Activated naive CD4-positive, alpha-beta T cell treated with anti-CD3 and anti-CD28 coated beads, Interleukin-2, amount 10 ng/mL, durations not matched to agents 7 days and 5 days (primary cell): ENCODE measurements around the gene LORICRIN.
A peak's percentile ranks its signal among the peaks of the same experiment; 100 is the strongest.

Experiments
- CTCF ChIA-PET: fragments of 350-600 bp; sonication (Branson Sonifier 250); formaldehyde crosslinking; loops from one replicate; lab custom pipeline; 2021; ENCODE audit warnings: antibody characterized with exemption; lab: Charles Lee
- DNase-seq: peaks from one replicate; pipeline ENCODE4 v3.0.0-alpha.2; 2020
- H3K27ac Mint-ChIP-seq: one replicate; pipeline ENCODE4 v1.8.0; 2021; ENCODE audit warnings: mild to moderate bottlenecking, moderate library complexity, mixed read lengths
- H3K27me3 Mint-ChIP-seq: one replicate; pipeline ENCODE4 v1.8.0; 2021; ENCODE audit warnings: mild to moderate bottlenecking, mixed read lengths
- H3K36me3 Mint-ChIP-seq: one replicate; pipeline ENCODE4 v1.8.0; 2021; ENCODE audit warnings: mixed read lengths
- H3K4me1 Mint-ChIP-seq: one replicate; pipeline ENCODE4 v1.8.0; 2021; ENCODE audit warnings: mixed read lengths
- H3K4me3 Mint-ChIP-seq: one replicate; pipeline ENCODE4 v1.8.0; 2021; ENCODE audit warnings: mild to moderate bottlenecking, moderate library complexity, mixed read lengths
- H3K9me3 Mint-ChIP-seq: one replicate; pipeline ENCODE4 v1.8.0; 2021; ENCODE audit warnings: mixed read lengths

Gene LORICRIN

DNA sequence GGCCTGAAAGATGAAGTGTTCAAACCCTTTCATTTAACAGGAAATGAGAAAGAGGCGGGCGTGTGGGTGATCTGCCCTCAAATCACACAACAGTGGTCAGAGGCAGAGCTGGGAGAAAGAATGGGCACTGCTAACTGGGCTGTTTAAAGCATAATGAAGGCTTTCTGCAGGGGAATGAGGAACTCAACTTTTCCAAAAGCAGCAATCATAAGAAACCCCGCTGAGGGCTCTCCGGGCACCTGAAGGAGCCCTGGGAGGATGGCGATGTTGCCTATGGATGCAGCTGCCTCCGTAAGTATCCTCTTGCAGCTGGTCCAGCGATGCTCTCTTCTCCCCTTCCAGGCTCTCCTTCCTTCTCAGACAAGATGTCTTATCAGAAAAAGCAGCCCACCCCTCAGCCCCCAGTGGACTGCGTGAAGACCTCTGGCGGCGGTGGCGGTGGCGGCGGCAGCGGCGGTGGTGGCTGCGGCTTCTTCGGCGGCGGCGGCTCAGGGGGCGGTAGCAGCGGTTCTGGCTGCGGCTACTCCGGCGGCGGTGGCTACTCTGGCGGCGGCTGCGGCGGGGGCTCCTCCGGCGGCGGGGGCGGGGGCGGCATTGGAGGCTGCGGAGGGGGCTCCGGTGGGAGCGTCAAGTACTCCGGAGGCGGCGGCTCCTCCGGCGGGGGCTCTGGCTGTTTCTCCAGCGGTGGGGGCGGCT lies 1.2 kb downstream of the LORICRIN start:
- H3K36me3 Mint-ChIP-seq: peaks cover 2% of the 10 kb centered on the region
- no peak overlapping the region for H3K27ac Mint-ChIP-seq
- no peaks in the 10 kb centered on the region for H3K9me3 Mint-ChIP-seq
- peaks cover 73% of the 10 kb centered on the region for H3K27me3 Mint-ChIP-seq
- DNase-seq: no peak
- peaks cover 21% of the 10 kb centered on the region for H3K4me1 Mint-ChIP-seq
- peak overlapping the region; percentile 4 for H3K4me3 Mint-ChIP-seq
- CTCF ChIA-PET: no interaction called here

DNA sequence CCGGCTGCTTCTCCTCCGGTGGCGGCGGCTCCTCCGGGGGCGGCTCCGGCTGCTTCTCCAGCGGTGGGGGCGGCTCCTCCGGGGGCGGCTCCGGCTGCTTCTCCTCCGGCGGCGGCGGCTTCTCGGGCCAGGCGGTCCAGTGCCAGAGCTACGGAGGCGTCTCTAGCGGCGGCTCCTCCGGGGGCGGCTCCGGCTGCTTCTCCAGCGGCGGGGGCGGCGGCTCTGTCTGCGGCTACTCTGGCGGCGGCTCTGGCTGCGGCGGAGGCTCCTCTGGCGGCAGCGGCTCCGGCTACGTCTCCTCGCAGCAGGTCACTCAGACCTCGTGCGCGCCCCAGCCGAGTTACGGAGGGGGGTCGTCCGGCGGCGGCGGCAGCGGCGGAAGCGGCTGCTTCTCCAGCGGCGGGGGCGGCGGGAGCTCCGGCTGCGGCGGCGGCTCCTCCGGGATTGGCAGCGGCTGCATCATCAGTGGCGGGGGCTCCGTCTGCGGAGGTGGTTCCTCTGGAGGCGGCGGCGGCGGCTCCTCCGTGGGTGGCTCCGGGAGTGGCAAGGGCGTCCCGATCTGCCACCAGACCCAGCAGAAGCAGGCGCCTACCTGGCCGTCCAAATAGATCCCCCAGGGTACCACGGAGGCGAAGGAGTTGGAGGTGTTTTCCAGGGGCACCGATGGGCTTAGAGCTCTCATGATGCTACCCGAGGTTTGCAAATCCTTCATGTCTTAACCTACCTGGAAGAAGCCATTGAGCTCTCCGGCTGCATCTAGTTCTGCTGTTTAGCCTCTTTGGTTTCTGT lies 2.0 kb downstream of the LORICRIN start:
- Mint-ChIP-seq H3K4me1 (peaks cover 21% of the 10 kb centered on the region), H3K9me3 (no peaks in the 10 kb centered on the region), H3K27ac (no peak overlapping the region), H3K36me3 (peaks cover 2% of the 10 kb centered on the region), H3K4me3 (no peak overlapping the region), H3K27me3 (peaks cover 77% of the 10 kb centered on the region)
- DNase-seq: peak; percentile 31
- CTCF ChIA-PET: no interaction called here

DNA sequence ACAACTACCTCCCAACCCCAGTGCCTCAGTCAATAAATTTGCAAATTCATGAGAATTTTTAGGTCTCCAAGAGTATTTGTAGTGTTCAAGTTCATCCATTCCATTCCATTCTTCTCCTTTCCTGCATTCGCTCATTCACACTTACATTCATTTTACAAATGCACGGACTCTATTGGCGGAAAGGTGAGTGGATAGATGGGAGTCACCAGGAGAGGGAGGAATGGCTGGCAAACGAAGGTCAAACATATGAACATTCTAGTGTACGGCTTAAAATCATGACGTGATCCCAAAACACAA lies 2.5 kb downstream of the LORICRIN start:
- CTCF ChIA-PET: no interaction called here
- H3K4me3 Mint-ChIP-seq: no peak overlapping the region
- H3K27ac Mint-ChIP-seq: no peak overlapping the region
- no peaks in the 10 kb centered on the region for H3K9me3 Mint-ChIP-seq
- peaks cover 21% of the 10 kb centered on the region for H3K4me1 Mint-ChIP-seq
- peaks cover 77% of the 10 kb centered on the region for H3K27me3 Mint-ChIP-seq
- H3K36me3 Mint-ChIP-seq: peaks cover 2% of the 10 kb centered on the region
- no peak for DNase-seq

DNA sequence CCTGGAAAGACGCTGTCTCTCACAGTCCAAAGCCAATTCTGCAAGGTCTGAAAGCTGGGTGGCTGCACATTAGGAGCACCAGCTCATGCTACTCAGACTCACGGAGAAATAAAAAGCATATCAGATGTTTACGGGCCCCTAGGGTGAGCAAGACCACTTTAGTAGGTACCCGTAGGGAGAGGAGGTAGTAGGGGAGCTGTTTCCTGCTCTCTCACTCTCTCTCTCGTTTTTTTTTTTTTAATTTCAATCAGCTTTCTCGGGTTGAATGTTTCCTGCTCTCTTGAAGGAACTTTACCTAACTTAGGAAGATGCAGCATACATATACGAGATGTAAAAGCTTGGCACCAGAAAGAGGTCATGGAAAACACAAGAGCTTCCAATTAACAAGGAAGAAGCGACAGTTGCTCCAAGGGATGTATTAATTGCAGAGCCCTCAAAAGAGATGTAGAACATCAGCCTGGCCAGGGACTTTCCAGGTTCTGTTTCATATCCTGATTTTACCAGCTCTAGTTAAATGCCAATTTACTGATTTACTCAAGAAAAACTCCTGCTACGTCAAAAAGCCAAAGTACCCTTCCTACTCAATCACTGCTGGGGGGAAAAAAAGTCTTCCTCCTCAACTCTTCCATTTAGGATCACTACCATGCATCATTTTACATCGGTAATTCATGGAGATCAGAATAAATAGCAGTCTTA lies 3.1 kb downstream of the LORICRIN start:
- DNase-seq: no peak
- peaks cover 21% of the 10 kb centered on the region for H3K4me1 Mint-ChIP-seq
- peaks cover 77% of the 10 kb centered on the region for H3K27me3 Mint-ChIP-seq
- peaks cover 2% of the 10 kb centered on the region for H3K36me3 Mint-ChIP-seq
- no peaks in the 10 kb centered on the region for H3K9me3 Mint-ChIP-seq
- CTCF ChIA-PET: no interaction called here
- H3K27ac Mint-ChIP-seq: no peak overlapping the region
- H3K4me3 Mint-ChIP-seq: no peak overlapping the region

DNA sequence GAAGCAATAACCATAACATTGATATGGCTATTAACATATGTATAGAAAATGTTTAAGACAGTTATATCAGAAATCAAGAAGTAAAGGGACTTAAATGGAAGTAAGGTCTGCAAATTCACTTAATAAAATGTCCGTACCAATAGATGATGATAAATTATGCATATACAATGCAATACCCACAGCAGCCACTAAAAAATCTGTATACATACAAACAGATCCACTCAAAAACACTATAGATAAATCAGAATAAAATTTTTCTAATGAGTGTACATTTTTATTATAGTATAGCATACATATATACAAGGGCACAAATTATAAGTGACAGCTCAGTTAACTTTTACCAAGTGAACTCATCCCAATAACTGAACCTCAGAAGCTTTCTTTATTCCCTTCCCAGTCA lies 6.0 kb downstream of the LORICRIN start:
- Mint-ChIP-seq H3K4me1 (peaks cover 14% of the 10 kb centered on the region), H3K9me3 (no peaks in the 10 kb centered on the region), H3K4me3 (no peak overlapping the region), H3K27ac (no peak overlapping the region), H3K36me3 (peaks cover under 1% of the 10 kb centered on the region), H3K27me3 (peaks cover 59% of the 10 kb centered on the region)
- no peak for DNase-seq
- CTCF ChIA-PET: interaction anchor here (0.6 kb wide), 1 partner anchor 612 kb away, joined by 3 read pairs; no protein-coding TSS in a partner anchor

DNA sequence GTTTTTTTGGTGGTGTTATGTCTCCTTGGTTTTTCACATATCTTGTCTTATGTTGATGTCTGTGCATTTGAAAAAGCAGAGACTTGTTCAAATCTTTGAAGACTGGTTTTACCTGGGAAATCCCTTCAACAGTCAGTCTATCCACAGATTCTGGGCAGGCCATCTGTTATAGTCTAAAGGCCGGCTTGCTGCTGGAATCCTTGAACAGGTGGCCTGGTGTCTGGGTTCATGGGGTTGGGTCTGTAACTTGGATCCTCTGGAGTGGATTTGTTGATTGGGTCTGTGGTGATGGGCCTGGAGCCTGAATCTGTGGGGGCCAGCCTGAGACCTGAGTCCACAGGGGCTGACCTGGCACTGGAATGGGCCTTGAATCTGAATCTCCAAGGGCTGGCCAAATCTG lies 12.2 kb downstream of the LORICRIN start:
- CTCF ChIA-PET: no interaction called here
- Mint-ChIP-seq H3K36me3 (no peaks in the 10 kb centered on the region), H3K4me3 (no peak overlapping the region), H3K9me3 (no peaks in the 10 kb centered on the region), H3K27ac (no peak overlapping the region), H3K27me3 (peaks cover 22% of the 10 kb centered on the region), H3K4me1 (no peaks in the 10 kb centered on the region)
- DNase-seq: no peak

DNA sequence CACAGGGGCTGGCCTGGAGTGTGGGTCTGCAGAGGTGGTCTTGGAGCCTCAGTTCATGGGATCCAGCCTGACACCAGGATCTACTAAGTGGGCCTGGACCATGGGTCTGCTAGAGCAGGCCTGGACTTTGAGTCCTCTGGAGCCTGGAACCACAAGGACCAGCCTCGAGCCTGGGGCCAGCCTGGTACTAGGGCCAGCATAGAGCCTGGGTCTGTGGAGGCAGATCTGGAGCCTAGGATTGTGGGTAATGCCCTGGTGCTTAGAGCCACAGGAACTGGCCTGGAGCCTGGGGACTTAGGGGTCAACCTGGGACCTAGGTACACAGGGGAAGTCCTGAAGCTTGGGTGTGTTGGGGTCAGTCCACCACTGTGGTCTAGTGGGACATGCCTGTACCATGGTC lies 12.7 kb downstream of the LORICRIN start:
- Mint-ChIP-seq H3K27me3 (peaks cover 22% of the 10 kb centered on the region), H3K4me1 (no peaks in the 10 kb centered on the region), H3K27ac (no peak overlapping the region), H3K4me3 (no peak overlapping the region), H3K36me3 (no peaks in the 10 kb centered on the region), H3K9me3 (no peaks in the 10 kb centered on the region)
- CTCF ChIA-PET: no interaction called here
- DNase-seq: no peak

DNA sequence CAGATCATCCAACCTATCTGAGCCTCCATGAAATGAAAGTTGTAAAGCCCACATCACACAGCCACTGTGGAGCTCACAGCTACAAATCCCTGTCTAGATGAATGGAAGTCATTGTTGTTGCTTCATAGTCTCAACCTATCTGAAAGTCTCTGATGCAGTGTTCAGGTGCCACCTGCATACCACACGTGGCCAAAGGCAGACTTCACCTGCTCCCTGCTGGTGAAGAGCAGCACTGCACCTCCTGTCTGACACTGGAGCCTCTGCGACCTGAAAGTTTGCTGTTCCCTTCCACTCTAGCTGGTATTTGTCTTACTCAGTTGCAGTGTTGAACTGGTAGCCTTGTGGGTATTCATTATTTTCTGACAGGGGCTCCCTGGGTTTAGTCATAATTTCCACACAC lies 18.4 kb downstream of the LORICRIN start:
- Mint-ChIP-seq H3K4me1 (no peaks in the 10 kb centered on the region), H3K27me3 (peaks cover 26% of the 10 kb centered on the region), H3K4me3 (no peak overlapping the region), H3K27ac (no peak overlapping the region), H3K9me3 (no peaks in the 10 kb centered on the region), H3K36me3 (no peaks in the 10 kb centered on the region)
- DNase-seq: peak; percentile 57
- CTCF ChIA-PET: interaction anchor here (1.3 kb wide), 1 partner anchor 11 kb away, joined by 3 read pairs; no protein-coding TSS in a partner anchor

DNA sequence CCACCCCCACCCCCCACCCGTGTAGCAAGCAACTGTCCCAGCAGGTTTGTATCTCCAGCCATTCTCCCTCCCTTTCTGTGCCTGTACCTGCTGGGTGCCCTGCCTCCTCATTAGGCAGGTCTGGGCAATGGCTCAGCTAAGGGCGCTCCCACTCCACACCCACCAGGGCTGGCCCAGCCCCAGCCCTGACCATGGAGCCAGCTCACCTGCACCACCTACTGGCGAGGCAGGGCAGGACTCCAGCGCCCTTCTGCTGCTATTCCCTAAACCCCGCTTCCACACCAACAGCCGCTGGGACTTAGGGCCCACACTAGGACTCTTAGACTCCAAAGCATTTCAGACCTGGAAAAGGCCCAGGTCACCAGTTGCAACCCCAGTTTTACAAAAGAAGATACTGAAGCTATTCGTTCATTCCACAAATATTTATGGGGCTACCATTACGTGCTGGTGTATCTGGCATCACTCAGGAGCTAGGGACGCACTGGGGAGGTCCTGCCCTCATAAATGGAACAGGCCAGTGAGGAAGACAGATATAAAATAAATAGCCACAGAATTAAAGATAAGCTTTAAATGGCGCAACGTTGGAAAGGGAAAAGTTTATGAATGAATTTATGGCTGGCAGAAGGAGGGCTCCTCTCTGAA lies 29.3 kb downstream of the LORICRIN start:
- CTCF ChIA-PET: interaction anchor here (0.8 to 1.7 kb wide), 4 partner anchors 11 to 1343 kb away, joined by 3 to 4 read pairs (median 3); no protein-coding TSS in a partner anchor
- H3K27me3 Mint-ChIP-seq: peaks cover 15% of the 10 kb centered on the region
- DNase-seq: peak; percentile 40
- no peaks in the 10 kb centered on the region for H3K9me3 Mint-ChIP-seq
- H3K4me1 Mint-ChIP-seq: peaks cover 14% of the 10 kb centered on the region
- H3K4me3 Mint-ChIP-seq: no peak overlapping the region
- no peak overlapping the region for H3K27ac Mint-ChIP-seq
- H3K36me3 Mint-ChIP-seq: no peaks in the 10 kb centered on the region

DNA sequence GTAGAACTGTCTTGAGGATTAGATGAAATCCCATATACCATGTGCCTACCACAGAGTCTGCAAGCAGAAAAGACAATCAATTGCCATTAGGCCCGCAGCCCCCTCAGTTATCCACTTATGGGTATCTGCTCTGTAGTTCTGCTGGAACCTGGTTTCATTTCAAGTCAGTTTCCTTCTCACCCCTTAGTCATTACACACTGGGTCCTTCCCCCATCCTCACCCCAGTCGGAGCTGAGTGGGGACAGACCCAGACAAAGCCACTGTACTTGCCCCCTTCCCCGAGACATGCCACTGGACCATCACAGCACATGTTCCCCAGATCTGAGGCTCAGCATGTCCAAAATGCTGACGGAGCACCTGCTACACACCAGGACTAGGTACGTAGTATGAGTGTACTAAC lies 32.0 kb downstream of the LORICRIN start:
- no peak for DNase-seq
- Mint-ChIP-seq H3K36me3 (no peaks in the 10 kb centered on the region), H3K27me3 (peaks cover 25% of the 10 kb centered on the region), H3K4me1 (peaks cover 21% of the 10 kb centered on the region), H3K9me3 (no peaks in the 10 kb centered on the region), H3K27ac (no peak overlapping the region), H3K4me3 (no peak overlapping the region)
- CTCF ChIA-PET: interaction anchor here (1.2 to 1.8 kb wide), 2 partner anchors 86 to 638 kb away, joined by 3 to 7 read pairs; no protein-coding TSS in a partner anchor

DNA sequence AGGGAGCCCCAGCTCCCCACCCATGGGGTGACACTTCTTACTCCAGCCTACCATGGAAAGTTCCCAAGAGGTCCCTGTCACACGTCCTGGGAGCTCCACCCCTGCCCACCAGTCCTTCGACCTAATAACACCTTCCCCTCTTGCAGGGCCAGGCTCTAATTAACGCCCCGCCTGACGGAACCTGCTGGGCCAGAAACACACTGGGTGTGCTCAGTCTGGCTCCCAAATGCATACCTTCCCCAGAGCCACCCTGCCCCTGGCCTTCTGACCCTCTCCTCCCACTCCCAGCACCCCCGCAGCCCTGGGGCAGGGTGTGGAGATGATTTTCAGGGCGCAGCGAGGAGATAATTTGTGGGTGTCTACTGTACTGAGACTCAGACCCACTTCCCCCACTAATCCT lies 32.7 kb downstream of the LORICRIN start:
- Mint-ChIP-seq H3K9me3 (no peaks in the 10 kb centered on the region), H3K4me3 (no peak overlapping the region), H3K27me3 (peaks cover 29% of the 10 kb centered on the region), H3K4me1 (peaks cover 21% of the 10 kb centered on the region), H3K27ac (no peak overlapping the region), H3K36me3 (no peaks in the 10 kb centered on the region)
- no peak for DNase-seq
- CTCF ChIA-PET: interaction anchor here (1.2 to 1.8 kb wide), 2 partner anchors 86 to 638 kb away, joined by 3 to 7 read pairs; no protein-coding TSS in a partner anchor

DNA sequence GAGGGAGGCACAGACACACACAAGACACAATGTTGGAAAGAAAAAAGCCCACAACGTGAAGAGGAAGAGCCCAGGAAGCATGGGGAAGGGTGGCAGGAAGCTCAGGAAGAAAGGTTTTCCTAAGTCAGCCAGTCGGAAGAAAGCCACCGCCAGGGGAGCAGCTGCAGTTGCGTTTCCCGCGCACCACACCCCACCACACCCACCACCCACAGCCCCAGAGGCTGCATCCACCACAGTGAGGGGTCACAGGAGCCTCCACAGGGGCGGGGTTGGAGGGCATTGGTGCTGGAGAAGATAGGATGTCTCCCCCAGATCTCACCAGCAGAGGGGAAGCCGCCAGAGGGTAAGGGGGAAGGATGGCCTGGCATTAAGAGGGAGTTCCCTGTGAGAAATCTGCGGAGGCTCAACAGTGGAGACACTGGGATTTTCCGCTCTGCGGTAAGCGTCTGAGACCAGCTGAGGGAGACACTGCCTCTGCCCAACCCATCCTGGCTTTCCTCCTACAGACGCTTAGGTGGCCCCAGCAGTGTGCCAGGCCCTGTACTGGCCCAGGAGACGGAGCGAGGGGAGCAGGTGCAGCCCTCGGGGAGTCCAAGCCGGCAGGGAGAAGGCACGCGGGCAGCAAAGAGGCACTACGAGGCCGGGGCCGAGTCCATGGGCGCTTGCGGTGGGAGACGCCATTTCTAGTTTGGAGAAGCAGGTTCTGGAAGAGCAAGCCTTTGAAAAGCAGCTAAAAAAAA lies 33.4 kb downstream of the LORICRIN start:
- Mint-ChIP-seq H3K27me3 (peaks cover 33% of the 10 kb centered on the region), H3K4me1 (peaks cover 21% of the 10 kb centered on the region), H3K4me3 (no peak overlapping the region), H3K36me3 (no peaks in the 10 kb centered on the region), H3K9me3 (no peaks in the 10 kb centered on the region), H3K27ac (no peak overlapping the region)
- CTCF ChIA-PET: no interaction called here
- DNase-seq: no peak

DNA sequence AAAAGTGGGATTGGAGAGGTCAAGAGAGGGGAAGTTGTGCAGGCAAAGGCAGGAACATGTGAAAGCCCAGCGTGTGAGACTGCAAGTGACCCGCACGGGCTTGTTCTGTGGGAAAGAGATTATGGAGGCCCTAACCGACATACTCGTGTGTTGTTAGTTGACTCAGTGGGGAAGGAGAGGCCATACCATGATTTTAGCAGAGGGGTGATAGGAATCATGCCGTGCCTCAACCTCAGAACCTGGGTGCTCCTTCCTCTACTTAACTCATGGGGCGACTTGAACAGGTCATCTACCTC lies 33.9 kb downstream of the LORICRIN start:
- Mint-ChIP-seq H3K4me1 (peaks cover 21% of the 10 kb centered on the region), H3K36me3 (no peaks in the 10 kb centered on the region), H3K4me3 (no peak overlapping the region), H3K9me3 (no peaks in the 10 kb centered on the region), H3K27ac (no peak overlapping the region), H3K27me3 (peaks cover 33% of the 10 kb centered on the region)
- CTCF ChIA-PET: no interaction called here
- no peak for DNase-seq

DNA sequence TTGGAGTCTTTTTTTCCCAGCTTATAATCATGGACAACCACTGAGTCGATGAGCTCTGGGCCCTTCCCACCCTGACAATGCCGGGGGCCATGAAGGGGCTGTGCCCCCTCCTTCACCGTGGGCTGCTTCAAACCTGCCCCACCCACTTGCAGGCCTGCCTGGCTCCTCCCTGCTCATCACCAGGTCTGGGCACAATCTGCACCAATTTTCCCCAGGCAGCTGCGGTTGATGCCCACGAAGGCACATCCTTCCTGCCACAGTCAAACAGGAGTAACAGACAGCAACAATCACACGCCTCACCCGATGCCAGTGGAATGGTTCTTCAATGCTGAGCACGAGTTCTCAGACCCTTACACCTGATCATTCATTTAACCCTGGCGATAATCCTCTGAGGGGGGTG lies 34.4 kb downstream of the LORICRIN start:
- Mint-ChIP-seq H3K9me3 (no peaks in the 10 kb centered on the region), H3K4me1 (peaks cover 21% of the 10 kb centered on the region), H3K4me3 (no peak overlapping the region), H3K27ac (no peak overlapping the region), H3K36me3 (no peaks in the 10 kb centered on the region), H3K27me3 (peaks cover 30% of the 10 kb centered on the region)
- DNase-seq: no peak
- CTCF ChIA-PET: no interaction called here
